Measurements from ENCODE around the gene EGFL7. TPM values are rescaled to one million over a fixed set of nuclear protein-coding genes. Genes with fewer than 3 reads are reported as not detected.

EGFL7 gene
- total RNA-seq, 2 experiments from 2014 or later, result 0.29 to 1.1 TPM

DNA sequence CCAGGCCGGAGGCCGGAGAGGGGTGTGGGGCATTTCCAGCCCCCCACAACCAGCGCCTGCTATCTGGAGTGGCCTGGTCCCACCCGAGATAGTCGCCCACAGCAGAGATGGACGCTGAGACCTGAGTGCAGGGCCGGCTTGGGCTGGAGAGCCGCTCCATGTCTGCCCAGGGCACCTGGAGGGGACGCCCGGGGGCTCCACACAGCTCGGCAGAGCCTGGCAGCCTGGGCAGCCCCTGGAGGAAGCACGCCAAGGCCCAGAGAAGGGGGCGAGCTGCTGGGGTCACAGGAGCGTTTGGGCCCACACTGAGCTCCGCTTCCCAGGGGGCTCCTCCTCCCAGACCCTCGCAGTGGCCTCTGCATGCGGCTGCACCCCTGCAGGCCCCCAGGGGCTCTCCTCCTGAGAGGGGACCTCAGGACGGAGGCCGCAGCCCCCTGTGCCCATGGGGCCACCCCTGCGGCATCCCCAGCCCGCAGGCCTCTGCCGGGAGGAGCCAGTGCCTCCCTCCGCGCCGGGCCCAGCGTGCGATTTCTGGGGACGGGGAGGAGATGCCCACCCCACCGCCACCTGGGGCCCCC lies 42.2 kb upstream of the EGFL7 start:
- no peak for DNase-seq
- ATAC-seq, result no peak
- Mint-ChIP-seq H3K27me3 (no peaks in the 10 kb centered on the region), H3K36me3 (no peaks in the 10 kb centered on the region), H3K4me3 (no peak overlapping the region), H3K27ac (no peak overlapping the region), H3K9me3 (ENCODE audit: low read depth) (no peaks in the 10 kb centered on the region), H3K4me1 (peaks cover 15% of the 10 kb centered on the region)
- CTCF ChIA-PET, result no interaction called here

DNA sequence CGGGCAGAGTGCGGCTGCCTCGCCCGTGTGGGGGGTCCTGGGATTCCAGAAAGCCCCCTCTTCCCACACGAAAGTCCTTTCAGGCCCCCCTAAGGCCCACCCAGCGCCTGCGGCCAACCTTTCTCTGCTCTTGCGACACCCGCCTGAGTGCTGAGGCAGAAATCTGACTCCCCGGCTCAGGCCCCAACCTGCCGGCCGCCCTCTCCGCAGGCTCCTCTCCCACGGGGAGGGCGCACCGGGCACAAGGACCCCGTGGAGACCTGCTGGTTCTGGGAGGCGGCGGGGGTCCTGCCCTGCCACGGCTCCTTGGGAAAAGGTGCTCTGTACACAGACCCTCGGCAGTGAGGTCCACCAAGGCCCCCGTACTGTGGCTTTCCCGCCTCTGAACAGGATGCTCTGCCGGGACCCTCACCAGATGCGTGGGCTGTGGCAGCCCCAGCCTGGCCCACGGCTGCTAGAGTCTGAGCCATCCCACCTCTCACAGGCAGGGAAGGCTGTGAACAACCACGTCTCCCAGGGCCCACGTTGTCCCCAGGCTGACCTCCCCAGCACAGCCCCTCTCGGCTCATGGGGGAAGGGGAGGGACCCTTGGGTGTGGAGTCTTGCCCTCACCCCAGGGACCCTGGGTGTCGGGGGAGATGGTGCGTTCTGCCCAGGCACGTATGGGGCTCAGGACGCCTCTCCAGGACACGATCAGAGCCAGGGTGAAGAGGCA lies 41.5 kb upstream of the EGFL7 start:
- Mint-ChIP-seq H3K4me1 (peaks cover 10% of the 10 kb centered on the region), H3K27ac (no peak overlapping the region), H3K4me3 (no peak overlapping the region), H3K27me3 (no peaks in the 10 kb centered on the region), H3K9me3 (ENCODE audit: low read depth) (no peaks in the 10 kb centered on the region), H3K36me3 (no peaks in the 10 kb centered on the region)
- ATAC-seq (no peak), DNase-seq (no peak)
- CTCF ChIA-PET, result interaction anchor here (9.6 kb wide), 1 partner anchor 134 kb away, joined by 125 read pairs; no protein-coding TSS in a partner anchor

DNA sequence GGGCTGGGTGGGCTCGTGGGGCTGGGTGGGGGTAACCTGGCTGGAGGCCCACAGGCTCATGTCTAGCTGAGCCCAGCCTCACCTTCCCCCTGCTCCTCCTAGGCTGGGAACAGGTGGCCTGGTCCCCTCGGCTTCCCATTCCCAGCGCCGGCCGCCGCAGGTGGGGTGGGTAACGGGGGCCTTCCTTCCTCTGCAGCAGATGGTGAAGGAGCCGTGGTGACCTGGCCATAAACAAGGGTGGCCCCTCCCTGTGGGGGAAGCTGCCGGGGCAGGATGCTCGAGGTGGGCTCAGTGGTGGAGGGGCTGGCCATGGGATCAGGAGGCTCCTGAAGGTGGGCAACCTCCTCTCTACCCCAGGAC lies 41.0 kb upstream of the EGFL7 start:
- H3K9me3 Mint-ChIP-seq (ENCODE audit: low read depth), result no peaks in the 10 kb centered on the region
- H3K27me3 Mint-ChIP-seq, result no peaks in the 10 kb centered on the region
- H3K4me3 Mint-ChIP-seq, result no peak overlapping the region

DNA sequence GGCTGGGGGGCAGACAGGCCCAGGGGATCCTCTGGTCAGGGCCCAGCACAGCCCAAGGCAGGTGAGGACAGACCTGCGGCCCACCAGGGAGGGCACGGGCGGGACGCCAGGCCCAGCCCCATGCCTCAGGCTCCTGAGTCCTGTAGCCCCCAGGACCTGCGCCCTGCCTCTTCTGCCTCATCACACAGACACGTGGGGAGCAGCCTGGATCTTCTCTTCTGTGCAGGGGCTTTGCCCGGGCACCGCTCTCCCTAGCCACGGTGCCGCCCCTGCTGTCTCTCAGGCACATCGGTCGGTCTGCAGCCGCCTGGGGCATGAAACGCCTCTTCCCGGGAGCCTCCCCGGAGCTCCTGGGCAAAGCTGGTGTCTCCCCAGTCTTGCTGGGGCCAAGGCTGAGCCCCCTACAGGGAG lies 40.2 kb upstream of the EGFL7 start:
- Mint-ChIP-seq H3K9me3 (ENCODE audit: low read depth) (no peaks in the 10 kb centered on the region), H3K27ac (no peak overlapping the region)

More for the DNA sequence above, 41.0 kb upstream of the EGFL7 start:
- ATAC-seq, result no peak
- H3K27ac Mint-ChIP-seq, result no peak overlapping the region
- no peaks in the 10 kb centered on the region for H3K36me3 Mint-ChIP-seq
- no peak for DNase-seq
- H3K4me1 Mint-ChIP-seq, result peaks cover 10% of the 10 kb centered on the region
- CTCF ChIA-PET, result interaction anchor here (9.6 kb wide), 1 partner anchor 135 kb away, joined by 125 read pairs; no protein-coding TSS in a partner anchor

DNA sequence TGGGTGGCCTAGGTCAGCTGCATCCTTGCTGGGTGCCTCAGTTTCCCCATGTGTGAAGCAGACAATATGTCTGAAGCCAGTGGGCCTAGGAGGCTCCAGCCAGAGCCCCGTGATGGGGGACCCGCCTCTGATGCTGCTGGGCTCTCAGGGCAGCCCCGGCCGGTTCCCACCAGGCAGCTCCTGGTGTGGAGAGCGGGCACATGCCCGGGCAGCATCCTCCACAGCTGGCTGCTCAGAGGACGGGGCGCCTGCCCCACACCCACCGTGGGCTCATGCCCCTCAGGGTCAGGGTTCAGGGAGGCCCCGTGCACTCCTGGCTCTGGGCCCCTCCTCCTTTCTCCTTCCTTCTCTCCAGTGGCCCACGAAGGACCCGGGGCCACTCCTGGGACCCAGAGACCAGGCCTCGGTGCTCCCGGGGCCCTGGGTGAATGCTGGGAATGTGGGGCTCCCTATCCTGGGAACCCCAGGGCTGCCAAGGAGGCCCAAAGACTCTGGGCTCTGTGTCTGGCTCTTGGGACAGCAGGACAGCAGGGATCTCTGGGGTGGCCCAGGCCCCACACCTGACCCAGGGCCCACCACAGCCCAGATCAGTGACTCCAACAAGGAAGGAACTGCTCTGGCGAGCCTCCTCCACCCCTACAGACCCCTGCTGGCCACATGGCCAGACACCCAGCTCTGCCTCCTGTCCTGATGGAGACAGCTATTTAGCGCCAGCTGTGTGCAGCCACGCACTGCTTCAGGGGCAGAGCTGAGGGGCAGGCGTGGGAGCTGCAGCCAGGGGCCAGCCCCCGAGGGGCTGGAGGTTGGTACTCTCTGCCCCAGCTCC lies 39.5 kb upstream of the EGFL7 start:
- DNase-seq (no peak), ATAC-seq (no peak)
- no peak overlapping the region for H3K4me3 Mint-ChIP-seq
- H3K4me1 Mint-ChIP-seq, result peaks cover 9% of the 10 kb centered on the region
- H3K27me3 Mint-ChIP-seq, result peaks cover 7% of the 10 kb centered on the region
- H3K36me3 Mint-ChIP-seq, result no peaks in the 10 kb centered on the region
- CTCF ChIA-PET, result interaction anchor here (9.6 kb wide), 1 partner anchor 136 kb away, joined by 125 read pairs; no protein-coding TSS in a partner anchor
- no peak overlapping the region for H3K27ac Mint-ChIP-seq
- H3K9me3 Mint-ChIP-seq (ENCODE audit: low read depth), result no peaks in the 10 kb centered on the region

More for the DNA sequence above, 40.2 kb upstream of the EGFL7 start:
- ATAC-seq, result peak; percentile 17
- Mint-ChIP-seq H3K4me1 (peaks cover 9% of the 10 kb centered on the region), H3K27me3 (peaks cover 4% of the 10 kb centered on the region), H3K36me3 (no peaks in the 10 kb centered on the region), H3K4me3 (no peak overlapping the region)
- no peak for DNase-seq
- CTCF ChIA-PET, result interaction anchor here (9.6 kb wide), 1 partner anchor 136 kb away, joined by 125 read pairs; no protein-coding TSS in a partner anchor

DNA sequence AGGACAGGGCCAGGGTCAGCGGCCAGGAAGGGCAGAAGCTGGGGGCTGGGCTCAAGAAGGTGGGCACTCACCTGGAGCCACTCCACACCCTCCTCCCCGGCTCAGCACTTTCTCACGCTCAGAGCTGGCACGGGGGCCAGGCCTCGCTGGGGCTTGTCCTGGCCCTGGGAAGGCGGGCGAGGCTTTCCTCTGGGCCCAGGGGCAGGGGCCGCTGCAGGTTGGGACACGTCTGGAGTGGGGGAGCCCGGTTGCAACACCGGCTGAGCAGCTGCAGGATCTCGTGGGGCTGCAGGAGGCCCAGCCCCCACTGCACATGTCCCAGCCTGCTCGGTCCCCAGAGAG lies 38.9 kb upstream of the EGFL7 start:
- H3K36me3 Mint-ChIP-seq, result no peaks in the 10 kb centered on the region
- no peaks in the 10 kb centered on the region for H3K9me3 Mint-ChIP-seq (ENCODE audit: low read depth)
- DNase-seq, result no peak

DNA sequence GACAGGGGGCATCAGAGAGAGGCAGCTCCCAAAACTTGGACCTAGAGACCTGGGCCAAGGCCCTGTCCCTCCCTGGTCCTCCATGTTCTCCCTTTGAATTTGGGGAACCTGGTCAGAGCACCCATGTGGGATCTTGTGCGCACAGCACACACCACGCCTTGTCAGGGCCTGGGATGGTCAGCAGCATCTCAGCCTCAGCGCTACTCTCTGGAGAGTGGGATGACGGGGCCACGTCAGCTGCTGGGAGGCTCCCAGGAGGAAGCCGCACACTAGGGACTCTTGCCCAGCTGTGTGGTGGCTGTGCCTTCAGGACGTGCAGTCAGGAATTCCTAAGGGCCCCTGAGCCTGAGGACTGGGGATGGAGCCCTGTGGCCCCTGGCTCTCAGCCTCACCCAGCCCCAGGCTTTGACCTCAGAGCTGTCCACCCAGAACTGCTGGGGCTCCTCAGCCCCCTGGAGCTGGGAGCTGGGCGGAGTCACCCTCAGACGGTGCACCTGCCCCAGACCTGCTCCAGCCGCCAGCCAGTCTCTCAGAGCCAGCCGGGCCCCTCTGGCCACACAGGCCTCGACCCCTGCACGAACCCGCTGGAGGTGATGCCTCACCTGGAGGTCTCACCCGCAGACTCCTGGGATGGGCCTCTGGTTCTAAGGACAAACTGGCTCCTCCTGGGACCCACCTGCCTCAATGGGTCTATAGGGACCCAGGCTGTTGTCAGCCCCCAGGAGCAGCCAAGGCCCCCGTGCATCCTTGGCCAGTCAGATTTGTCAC lies 38.3 kb upstream of the EGFL7 start:
- ATAC-seq (no peak), DNase-seq (no peak)
- Mint-ChIP-seq H3K4me1 (peaks cover 3% of the 10 kb centered on the region), H3K27ac (no peak overlapping the region), H3K4me3 (no peak overlapping the region), H3K27me3 (peaks cover 8% of the 10 kb centered on the region), H3K9me3 (ENCODE audit: low read depth) (no peaks in the 10 kb centered on the region), H3K36me3 (no peaks in the 10 kb centered on the region)
- CTCF ChIA-PET, result interaction anchor here (1.1 to 9.6 kb wide), 2 partner anchors 137 to 221 kb away, joined by 3 to 125 read pairs; no protein-coding TSS in a partner anchor

More for the DNA sequence above, 38.9 kb upstream of the EGFL7 start:
- CTCF ChIA-PET, result interaction anchor here (9.6 kb wide), 1 partner anchor 137 kb away, joined by 125 read pairs; no protein-coding TSS in a partner anchor
- no peak overlapping the region for H3K4me3 Mint-ChIP-seq
- H3K4me1 Mint-ChIP-seq, result peaks cover 6% of the 10 kb centered on the region
- H3K27me3 Mint-ChIP-seq, result peaks cover 8% of the 10 kb centered on the region
- no peak for ATAC-seq
- H3K27ac Mint-ChIP-seq, result no peak overlapping the region

DNA sequence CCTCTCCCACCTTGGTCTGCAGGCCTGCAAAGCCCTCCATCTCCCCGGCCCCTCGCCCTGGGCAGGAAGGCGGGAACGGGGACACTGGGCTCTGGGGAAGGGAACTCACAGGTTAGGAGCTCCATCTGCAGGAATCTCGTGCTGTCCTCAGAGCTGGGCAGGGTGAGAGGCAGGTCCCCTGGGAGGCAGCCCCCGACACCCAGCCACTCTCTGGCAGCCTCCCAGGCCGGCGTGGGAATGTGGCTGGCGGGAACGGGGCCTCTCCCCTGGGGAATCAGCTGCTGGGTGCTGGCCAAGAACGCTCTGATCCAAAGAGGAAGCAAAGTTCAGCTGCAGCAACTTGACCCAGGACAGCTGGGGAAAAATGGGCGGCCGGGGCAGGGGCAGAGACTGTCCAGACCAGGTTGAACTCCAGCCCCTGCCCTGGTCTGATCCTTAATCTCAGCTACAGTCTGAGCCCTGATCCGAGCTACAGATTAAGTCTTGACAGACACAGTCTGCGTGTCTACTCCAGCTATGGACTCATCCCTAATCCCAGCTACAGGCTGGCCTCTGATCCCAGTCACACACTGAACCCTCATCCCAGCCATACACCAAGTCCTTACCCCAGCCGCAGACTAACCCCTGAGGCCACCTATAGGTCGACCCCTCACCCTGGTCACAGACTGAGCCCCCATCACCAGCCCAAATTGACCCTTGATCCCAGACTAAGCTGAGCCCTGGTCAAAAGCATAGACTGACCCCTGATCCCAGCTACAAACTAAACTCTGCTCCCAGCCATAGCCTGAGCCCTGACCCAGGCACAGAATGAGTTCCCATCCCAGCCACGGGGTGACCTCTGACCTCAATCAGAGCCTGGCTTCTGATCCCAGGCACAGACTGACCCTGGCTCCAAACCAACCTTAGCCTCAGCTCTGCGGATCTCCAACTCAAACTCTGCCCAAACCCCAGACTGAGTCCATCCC lies 37.3 kb upstream of the EGFL7 start:
- no peak overlapping the region for H3K27ac Mint-ChIP-seq
- CTCF ChIA-PET, result interaction anchor here (0.9 to 9.6 kb wide), 5 partner anchors 19 to 222 kb away, joined by 3 to 125 read pairs (median 3); no protein-coding TSS in a partner anchor
- no peak for ATAC-seq

DNA sequence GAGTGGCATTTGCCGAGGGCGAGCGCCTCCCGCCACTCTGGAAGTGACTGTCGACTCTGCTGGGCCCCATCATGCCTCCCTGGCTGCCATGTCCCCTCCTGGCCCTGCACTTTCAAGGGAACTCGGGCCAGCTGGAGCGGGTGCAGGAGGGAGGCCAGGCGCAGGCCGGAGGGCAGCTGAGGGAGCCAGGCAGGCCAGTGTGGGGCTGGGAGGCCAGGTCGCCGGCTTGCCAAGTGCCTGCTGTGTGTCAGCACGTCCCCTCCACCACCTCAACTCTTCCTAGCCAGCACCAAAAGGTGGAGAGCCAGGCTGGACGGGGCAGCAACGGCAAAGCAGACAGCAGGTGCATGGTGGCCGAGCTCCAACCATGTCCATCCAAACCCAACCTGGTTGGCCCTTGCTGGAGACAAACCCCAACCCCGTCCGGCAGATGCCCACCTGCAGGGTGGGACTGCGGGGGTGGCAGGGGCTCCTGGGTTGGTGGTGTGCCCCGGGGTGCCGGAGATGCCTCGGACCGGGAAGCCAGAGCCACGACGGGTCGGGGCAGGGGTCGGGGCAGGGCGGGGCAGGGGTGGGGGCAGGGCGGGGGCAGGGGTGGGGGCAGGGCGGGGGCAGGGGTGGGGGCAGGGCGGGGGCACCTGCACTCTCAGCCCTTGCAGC lies 36.5 kb upstream of the EGFL7 start:
- Mint-ChIP-seq H3K9me3 (ENCODE audit: low read depth) (no peaks in the 10 kb centered on the region), H3K36me3 (no peaks in the 10 kb centered on the region), H3K27me3 (peaks cover 8% of the 10 kb centered on the region), H3K27ac (no peak overlapping the region), H3K4me1 (no peaks in the 10 kb centered on the region), H3K4me3 (no peak overlapping the region)
- ATAC-seq (no peak), DNase-seq (no peak)
- CTCF ChIA-PET, result interaction anchor here (1.0 to 9.6 kb wide), 3 partner anchors 46 to 139 kb away, joined by 3 to 125 read pairs (median 3); no protein-coding TSS in a partner anchor

More for the DNA sequence above, 37.3 kb upstream of the EGFL7 start:
- Mint-ChIP-seq H3K9me3 (ENCODE audit: low read depth) (no peaks in the 10 kb centered on the region), H3K4me3 (no peak overlapping the region), H3K36me3 (no peaks in the 10 kb centered on the region), H3K27me3 (peaks cover 8% of the 10 kb centered on the region), H3K4me1 (no peaks in the 10 kb centered on the region)
- DNase-seq, result no peak

DNA sequence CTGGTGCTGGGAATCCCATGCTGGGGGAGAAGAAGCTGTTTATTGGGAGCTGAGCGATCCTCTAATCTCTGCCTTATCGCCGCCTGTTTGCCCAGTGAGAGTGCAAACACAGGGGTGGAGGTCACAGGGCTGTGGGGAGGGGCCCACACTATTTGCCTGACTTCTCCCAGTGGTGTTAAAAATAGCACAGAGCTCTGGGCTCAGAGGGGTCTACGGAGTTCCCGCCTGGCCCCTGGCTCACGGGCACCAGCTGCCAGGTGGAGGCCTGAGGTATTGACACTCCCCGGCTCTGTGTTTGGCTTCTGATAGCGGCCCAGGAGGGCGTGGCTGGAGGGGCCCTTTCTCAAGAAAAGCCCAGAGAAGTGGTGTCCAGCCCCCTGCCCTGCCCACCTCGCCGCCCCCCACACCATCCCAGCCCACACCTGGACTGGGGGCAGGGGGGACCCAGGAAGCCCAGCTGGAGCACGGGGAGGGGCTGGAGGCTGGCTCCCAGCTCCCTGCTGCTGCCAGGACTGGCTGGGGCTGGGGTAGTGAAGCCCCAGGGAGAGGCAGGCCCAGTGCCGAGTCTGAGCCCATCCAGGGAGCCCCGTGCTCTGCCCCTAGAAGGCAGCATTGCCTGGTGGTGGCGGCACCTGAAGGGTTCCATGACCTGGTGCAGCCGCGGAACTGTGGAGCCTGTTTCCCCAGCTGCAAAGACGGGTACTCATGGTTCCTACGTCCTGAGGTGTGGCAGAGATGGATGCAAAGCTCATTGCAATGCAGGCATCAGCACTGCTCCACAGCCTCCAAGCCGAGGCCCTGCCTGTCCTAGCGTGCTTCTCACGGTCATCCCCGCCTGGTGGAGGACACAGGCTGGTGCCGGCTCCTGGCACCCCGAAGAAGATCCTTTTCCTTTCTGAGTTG lies 35.7 kb upstream of the EGFL7 start:
- H3K27ac Mint-ChIP-seq, result no peak overlapping the region
- no peak for DNase-seq
- H3K9me3 Mint-ChIP-seq (ENCODE audit: low read depth), result no peaks in the 10 kb centered on the region
- no peaks in the 10 kb centered on the region for H3K4me1 Mint-ChIP-seq
- no peak for ATAC-seq
- H3K4me3 Mint-ChIP-seq, result no peak overlapping the region
- peaks cover 8% of the 10 kb centered on the region for H3K27me3 Mint-ChIP-seq
- H3K36me3 Mint-ChIP-seq, result no peaks in the 10 kb centered on the region
- CTCF ChIA-PET, result interaction anchor here (9.6 kb wide), 1 partner anchor 140 kb away, joined by 125 read pairs; no protein-coding TSS in a partner anchor

DNA sequence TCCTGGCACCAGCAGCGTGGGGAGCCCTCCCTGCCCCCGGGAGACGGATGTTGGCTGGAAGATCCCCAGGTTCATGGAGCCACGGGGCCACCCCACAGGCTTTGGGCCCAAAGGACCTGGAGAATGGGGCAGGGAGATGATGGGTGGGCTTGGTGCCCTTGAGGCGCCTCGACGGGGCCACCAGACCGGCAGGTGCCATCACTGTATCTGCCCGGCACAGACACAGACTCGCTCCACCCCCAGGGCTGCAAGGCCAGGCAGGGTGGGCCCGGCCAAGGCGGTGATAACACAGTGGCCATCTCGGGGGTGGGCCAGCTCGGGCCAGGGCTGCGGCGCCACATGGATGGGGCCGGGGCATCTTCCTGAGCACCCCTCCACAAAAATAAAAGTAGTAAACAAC lies 35.0 kb upstream of the EGFL7 start:
- no peaks in the 10 kb centered on the region for H3K4me1 Mint-ChIP-seq
- no peak overlapping the region for H3K4me3 Mint-ChIP-seq
- ATAC-seq (no peak), DNase-seq (no peak)
- H3K27ac Mint-ChIP-seq, result no peak overlapping the region
- no peaks in the 10 kb centered on the region for H3K9me3 Mint-ChIP-seq (ENCODE audit: low read depth)
- CTCF ChIA-PET, result interaction anchor here (1.2 to 9.6 kb wide), 2 partner anchors 10 to 141 kb away, joined by 3 to 125 read pairs; no protein-coding TSS in a partner anchor
- H3K27me3 Mint-ChIP-seq, result peaks cover 8% of the 10 kb centered on the region
- H3K36me3 Mint-ChIP-seq, result no peaks in the 10 kb centered on the region

Data from activated CD8-positive, alpha-beta memory T cell treated with anti-CD3 and anti-CD28 coated beads, Interleukin-2, amount 10 ng/mL, durations not matched to agents 7 days and 5 days (primary cell).